ENCODE measurements around the gene ITSN1. TPM values are rescaled to one million over a fixed set of nuclear protein-coding genes. Genes with fewer than 3 reads are reported as not detected.
"Not testable (repeated sequence)": the region's sequence is repeated elsewhere in the genome, so short reads cannot be mapped to it uniquely, and the experiment has no call there.

ITSN1 gene
- 1 to 10 TPM; 5.7 to 7.3 TPM for total RNA-seq

- H3K27me3 Mint-ChIP-seq: peaks cover 10% of the 10 kb centered on the region
- peaks cover 2% of the 10 kb centered on the region for H3K36me3 Mint-ChIP-seq (ENCODE audit: low read depth)
- no peaks in the 10 kb centered on the region for H3K9me3 Mint-ChIP-seq (ENCODE audit: low read depth)
- intact Hi-C loops (cut with DNase I, micrococcal nuclease): loop anchor here (1.0 to 10.0 kb wide), 13 partner anchors 100 to 1910 kb away; partner anchors contain the start of genes ATP5PO (in 2 of the 2), RCAN1 (in 2 of the 2), GART (in 1 of the 2) and MRPS6 (in 1 of the 2)
- peaks cover 29% of the 10 kb centered on the region for H3K4me1 Mint-ChIP-seq
- peak within 1 kb of the TSS; percentile 82 for H3K4me3 Mint-ChIP-seq
- ATAC-seq (peak; percentile 92), DNase-seq (peak; percentile 100)
- ChIA-PET CTCF (no interaction called here), POLR2A (no interaction called here)
- H3K27ac Mint-ChIP-seq: peak within 1 kb of the TSS; percentile 96
Observed at GRCh38 chr21:33642027-33642895, at the start of gene ITSN1. Gene ITSN1, plus strand, starts transcription at chr21:33642501. Its CDS starts 76,328 bp downstream, at chr21:33718829.

DNA sequence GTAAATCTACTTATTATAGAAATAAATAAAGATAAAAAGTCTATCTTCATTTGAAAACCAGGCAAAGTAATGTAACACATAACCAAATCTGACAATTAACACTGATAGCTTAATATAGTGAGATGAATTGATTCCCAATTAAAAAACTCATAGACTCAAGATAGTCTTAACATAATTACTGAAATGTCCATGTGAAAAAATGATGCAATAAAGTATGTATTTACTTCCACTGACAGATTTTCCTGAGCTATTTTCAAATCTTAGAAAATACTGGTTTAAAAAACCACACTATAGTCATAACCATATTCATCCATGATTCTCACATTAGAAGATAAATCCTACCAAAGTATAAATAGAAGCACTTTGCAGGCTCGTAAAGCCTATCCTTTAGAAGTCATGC is 44.2 kb upstream of the ITSN1 start:
- H3K27ac Mint-ChIP-seq: no peak overlapping the region
- intact Hi-C loops (cut with DNase I, micrococcal nuclease): no loop called here
- H3K4me1 Mint-ChIP-seq: no peaks in the 10 kb centered on the region
- DNase-seq (no peak), ATAC-seq (no peak)
- no peak overlapping the region for H3K4me3 Mint-ChIP-seq
- no peaks in the 10 kb centered on the region for H3K27me3 Mint-ChIP-seq
- H3K9me3 Mint-ChIP-seq (ENCODE audit: low read depth): no peaks in the 10 kb centered on the region
- ChIA-PET CTCF (interaction anchor here (2.6 kb wide), 1 partner anchor 8 kb away, joined by 11 read pairs; no protein-coding TSS in a partner anchor), POLR2A (no interaction called here)
- peaks cover 27% of the 10 kb centered on the region for H3K36me3 Mint-ChIP-seq (ENCODE audit: low read depth)

GRCh38 chr21:33608559-33608958 is 33.7 kb upstream of the ITSN1 start:
- intact Hi-C loops (cut with DNase I, micrococcal nuclease): loop anchor here in 1 of 2 experiments (10.0 kb wide), 2 partner anchors 244 to 774 kb away; no protein-coding TSS in a partner anchor
- ATAC-seq: no peak
- Mint-ChIP-seq H3K27ac (no peak overlapping the region), H3K4me1 (peaks cover 4% of the 10 kb centered on the region), H3K9me3 (ENCODE audit: low read depth) (no peaks in the 10 kb centered on the region), H3K36me3 (ENCODE audit: low read depth) (peaks cover 5% of the 10 kb centered on the region), H3K4me3 (no peak overlapping the region), H3K27me3 (no peaks in the 10 kb centered on the region)
- ChIA-PET CTCF (interaction anchor here (0.6 to 1.3 kb wide), 6 partner anchors 13 to 783 kb away, joined by 3 to 6 read pairs (median 3); no protein-coding TSS in a partner anchor), POLR2A (no interaction called here)
- no peak for DNase-seq

DNA sequence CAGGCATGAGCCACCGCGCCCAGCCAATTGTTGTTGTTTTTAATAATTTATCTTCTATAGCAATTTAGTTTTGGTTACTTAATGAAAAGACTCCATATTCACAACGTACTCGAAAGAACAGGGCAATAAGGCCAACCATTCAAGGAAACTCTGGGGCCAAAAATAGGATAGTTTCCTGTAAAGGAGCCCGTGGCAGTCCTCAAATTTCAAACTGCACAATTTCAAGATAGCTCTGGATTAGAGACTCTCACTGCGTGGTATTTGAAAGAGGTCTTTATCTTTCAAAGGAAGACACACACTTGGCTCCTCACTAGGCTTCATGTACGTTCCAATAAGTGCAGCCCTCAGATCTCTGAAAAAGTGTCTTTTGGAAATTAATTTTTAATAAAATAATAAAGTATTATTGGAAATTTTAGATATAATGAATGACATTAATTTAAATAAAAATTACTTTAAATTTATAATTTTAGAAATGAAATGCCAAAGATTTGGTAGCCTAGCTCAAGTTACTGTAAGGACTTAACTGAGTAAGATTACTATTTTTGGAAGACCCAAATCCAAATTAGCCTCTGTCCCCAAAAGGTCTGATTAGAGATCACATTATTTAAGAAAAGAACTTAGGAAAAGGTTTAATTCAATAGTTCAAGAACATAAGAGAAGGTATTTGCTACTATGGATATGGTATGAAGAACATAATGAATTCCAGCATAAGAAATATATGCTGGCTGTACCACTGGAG is 31.1 kb upstream of the ITSN1 start:
- peaks cover 7% of the 10 kb centered on the region for H3K36me3 Mint-ChIP-seq (ENCODE audit: low read depth)
- intact Hi-C loops (cut with DNase I, micrococcal nuclease): no loop called here
- CTCF ChIA-PET: interaction anchor here (0.9 kb wide), 1 partner anchor 23 kb away, joined by 3 read pairs; the partner anchor contains the start of gene DONSON
- DNase-seq: no peak
- no peak overlapping the region for H3K27ac Mint-ChIP-seq
- no peaks in the 10 kb centered on the region for H3K9me3 Mint-ChIP-seq (ENCODE audit: low read depth)
- POLR2A ChIA-PET: no interaction called here
- no peak for ATAC-seq
- H3K27me3 Mint-ChIP-seq: no peaks in the 10 kb centered on the region
- no peak overlapping the region for H3K4me3 Mint-ChIP-seq
- no peaks in the 10 kb centered on the region for H3K4me1 Mint-ChIP-seq

GRCh38 chr21:33617565-33617964 is 24.7 kb upstream of the ITSN1 start:
- H3K27me3 Mint-ChIP-seq; ATAC-seq; H3K9me3 Mint-ChIP-seq (ENCODE audit: low read depth); DNase-seq; H3K27ac Mint-ChIP-seq; intact Hi-C loops (cut with DNase I, micrococcal nuclease); POLR2A ChIA-PET; H3K4me1 Mint-ChIP-seq; H3K4me3 Mint-ChIP-seq: not testable (repeated sequence)
- CTCF ChIA-PET: interaction anchor here (1.2 kb wide), 1 partner anchor 12 kb away, joined by 4 read pairs; no protein-coding TSS in a partner anchor
- peaks cover 20% of the 10 kb centered on the region for H3K36me3 Mint-ChIP-seq (ENCODE audit: low read depth)

- H3K27me3 Mint-ChIP-seq: no peaks in the 10 kb centered on the region
- H3K9me3 Mint-ChIP-seq (ENCODE audit: low read depth): no peaks in the 10 kb centered on the region
- ATAC-seq: no peak
- H3K36me3 Mint-ChIP-seq (ENCODE audit: low read depth): peaks cover 19% of the 10 kb centered on the region
- no peak overlapping the region for H3K27ac Mint-ChIP-seq
- intact Hi-C loops (cut with DNase I, micrococcal nuclease): no loop called here
- no peak overlapping the region for H3K4me3 Mint-ChIP-seq
- no peak for DNase-seq
- ChIA-PET CTCF (interaction anchor here (1.5 kb wide), 1 partner anchor 13 kb away, joined by 4 read pairs; no protein-coding TSS in a partner anchor), POLR2A (no interaction called here)
- H3K4me1 Mint-ChIP-seq: no peaks in the 10 kb centered on the region
Observed at GRCh38 chr21:33618407-33618806, 23.9 kb upstream of the ITSN1 start.

- Mint-ChIP-seq H3K36me3 (ENCODE audit: low read depth) (peaks cover 18% of the 10 kb centered on the region), H3K27ac (no peak overlapping the region), H3K27me3 (no peaks in the 10 kb centered on the region), H3K4me1 (no peaks in the 10 kb centered on the region), H3K4me3 (no peak overlapping the region), H3K9me3 (ENCODE audit: low read depth) (no peaks in the 10 kb centered on the region)
- POLR2A ChIA-PET: no interaction called here
- ATAC-seq (no peak), DNase-seq (no peak)
- intact Hi-C loops (cut with DNase I, micrococcal nuclease): no loop called here
- CTCF ChIA-PET: interaction anchor here (0.6 to 1.3 kb wide), 2 partner anchors 14 to 191 kb away, joined by 3 to 7 read pairs; no protein-coding TSS in a partner anchor
Observed at GRCh38 chr21:33619726-33620125, 22.6 kb upstream of the ITSN1 start.

DNA sequence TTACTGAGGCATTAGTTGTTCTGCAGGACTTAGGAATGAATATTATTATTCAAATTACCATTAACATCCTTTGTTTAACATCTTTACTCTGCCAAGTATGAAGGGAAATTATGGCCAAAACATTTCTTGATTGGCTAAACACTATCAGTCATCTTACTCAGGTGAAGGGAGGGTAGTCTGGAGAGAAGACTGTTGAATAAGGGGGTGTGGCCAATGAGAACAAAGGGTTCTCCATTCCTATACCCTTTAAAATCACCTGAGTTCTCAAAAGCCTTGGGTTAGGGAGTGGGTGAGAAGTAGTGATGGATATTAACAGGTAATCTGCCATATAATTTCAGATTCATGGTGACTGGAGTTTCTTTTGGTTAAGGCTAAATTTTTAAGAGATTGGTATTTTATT is 20.0 kb upstream of the ITSN1 start:
- intact Hi-C loops (cut with DNase I, micrococcal nuclease): no loop called here
- Mint-ChIP-seq H3K36me3 (ENCODE audit: low read depth) (peaks cover 17% of the 10 kb centered on the region), H3K27me3 (no peaks in the 10 kb centered on the region), H3K4me1 (no peaks in the 10 kb centered on the region), H3K9me3 (ENCODE audit: low read depth) (no peaks in the 10 kb centered on the region), H3K4me3 (no peak overlapping the region), H3K27ac (no peak overlapping the region)
- no peak for DNase-seq
- no peak for ATAC-seq
- CTCF ChIA-PET: interaction anchor here (1.3 to 1.8 kb wide), 2 partner anchors 13 to 16 kb away, joined by 3 to 6 read pairs; no protein-coding TSS in a partner anchor
- POLR2A ChIA-PET: interaction anchor here (0.6 kb wide), 1 partner anchor 247 kb away, joined by 3 read pairs; no protein-coding TSS in a partner anchor

DNA sequence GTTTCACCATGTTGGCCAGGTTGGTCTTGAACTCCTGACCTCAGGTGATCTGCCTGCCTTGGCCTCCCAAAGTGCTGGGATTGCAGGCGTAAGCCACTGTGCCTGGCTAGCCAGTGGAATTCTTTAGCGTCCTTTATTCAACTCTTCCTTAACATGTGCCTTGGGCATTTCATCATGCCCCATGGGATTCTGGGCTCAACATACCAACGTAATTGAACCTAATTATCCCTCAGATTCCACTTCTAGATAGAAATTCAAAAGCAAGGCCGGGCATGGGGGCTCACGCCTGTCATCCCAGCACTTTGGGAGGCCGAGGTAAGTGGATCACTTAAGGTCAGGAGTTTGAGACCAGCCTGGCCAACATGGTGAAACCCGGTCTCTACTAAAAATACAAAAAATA is 16.1 kb upstream of the ITSN1 start:
- ATAC-seq; H3K9me3 Mint-ChIP-seq (ENCODE audit: low read depth); intact Hi-C loops (cut with DNase I, micrococcal nuclease); H3K27ac Mint-ChIP-seq; H3K4me1 Mint-ChIP-seq; POLR2A ChIA-PET; H3K27me3 Mint-ChIP-seq; DNase-seq; H3K4me3 Mint-ChIP-seq: not testable (repeated sequence)
- CTCF ChIA-PET: interaction anchor here (0.6 to 1.0 kb wide), 2 partner anchors 21 to 273 kb away, joined by 3 read pairs; no protein-coding TSS in a partner anchor
- H3K36me3 Mint-ChIP-seq (ENCODE audit: low read depth): peaks cover 12% of the 10 kb centered on the region

GRCh38 chr21:33634254-33634653 is 8.0 kb upstream of the ITSN1 start:
- H3K27ac Mint-ChIP-seq: no peak overlapping the region
- ATAC-seq (no peak), DNase-seq (no peak)
- no peaks in the 10 kb centered on the region for H3K9me3 Mint-ChIP-seq (ENCODE audit: low read depth)
- H3K27me3 Mint-ChIP-seq: no peaks in the 10 kb centered on the region
- ChIA-PET CTCF (no interaction called here), POLR2A (no interaction called here)
- intact Hi-C loops (cut with DNase I, micrococcal nuclease): no loop called here
- no peak overlapping the region for H3K4me3 Mint-ChIP-seq
- H3K4me1 Mint-ChIP-seq: peaks cover 15% of the 10 kb centered on the region
- H3K36me3 Mint-ChIP-seq (ENCODE audit: low read depth): peaks cover 18% of the 10 kb centered on the region
